GM21576 (cell line): ENCODE results near the gene USF2.

Experiments
- ATAC-seq: cut with Tn5 transposase; IDR thresholded peaks from one replicate; pipeline ENCODE4 v1.9.1; 2021; ENCODE audit warnings: mild to moderate bottlenecking, moderate library complexity; ENCODE audit not compliant: unreplicated experiment

The USF2 gene

GRCh38 chr19:35298561-35298972, 29.8 kb downstream of the USF2 start:
- ATAC-seq: no peak

GRCh38 chr19:35299523-35300338, 31.0 kb downstream of the USF2 start:
- ATAC-seq: no peak

- no peak for ATAC-seq
Measured at GRCh38 chr19:35300339-35300649, 31.5 kb downstream of the USF2 start.

- no peak for ATAC-seq
Measured at GRCh38 chr19:35301961-35302360, 33.2 kb downstream of the USF2 start.

GRCh38 chr19:35302446-35302845, 33.7 kb downstream of the USF2 start:
- no peak for ATAC-seq

GRCh38 chr19:35303357-35303915, 34.7 kb downstream of the USF2 start:
- no peak for ATAC-seq

GRCh38 chr19:35304036-35304435, 35.3 kb downstream of the USF2 start:
- ATAC-seq: no peak

GRCh38 chr19:35305181-35305580, 36.4 kb downstream of the USF2 start:
- no peak for ATAC-seq

- ATAC-seq: no peak
Measured at GRCh38 chr19:35306473-35307246, 37.9 kb downstream of the USF2 start.

- ATAC-seq: no peak
Measured at GRCh38 chr19:35307931-35308330, 39.2 kb downstream of the USF2 start.

GRCh38 chr19:35308910-35309309, 40.1 kb downstream of the USF2 start:
- no peak for ATAC-seq

GRCh38 chr19:35309481-35310279, 40.9 kb downstream of the USF2 start:
- no peak for ATAC-seq

- no peak for ATAC-seq
Measured at GRCh38 chr19:35310331-35310730, 41.6 kb downstream of the USF2 start.

GRCh38 chr19:35310811-35311465, 42.2 kb downstream of the USF2 start:
- ATAC-seq: no peak

GRCh38 chr19:35311901-35312665, 43.3 kb downstream of the USF2 start:
- ATAC-seq: no peak

GRCh38 chr19:35313587-35313986, 44.8 kb downstream of the USF2 start:
- no peak for ATAC-seq

- ATAC-seq: no peak
Measured at GRCh38 chr19:35314031-35314430, 45.3 kb downstream of the USF2 start.

GRCh38 chr19:35314858-35315470, 46.2 kb downstream of the USF2 start:
- ATAC-seq: no peak

- no peak for ATAC-seq
Measured at GRCh38 chr19:35315883-35316282, 47.1 kb downstream of the USF2 start.

- no peak for ATAC-seq
Measured at GRCh38 chr19:35316560-35316959, 47.8 kb downstream of the USF2 start.
